ENCODE results near the gene MAPT. TPM values are rescaled to one million over a fixed set of nuclear protein-coding genes. Genes with fewer than 3 reads are reported as not detected.
A peak's percentile ranks its signal among the peaks of the same experiment; 100 is the strongest.

Gene MAPT
- total RNA-seq, 4 donors from 2014 or later, result 70.3 to 120 (median 82.8) TPM

DNA sequence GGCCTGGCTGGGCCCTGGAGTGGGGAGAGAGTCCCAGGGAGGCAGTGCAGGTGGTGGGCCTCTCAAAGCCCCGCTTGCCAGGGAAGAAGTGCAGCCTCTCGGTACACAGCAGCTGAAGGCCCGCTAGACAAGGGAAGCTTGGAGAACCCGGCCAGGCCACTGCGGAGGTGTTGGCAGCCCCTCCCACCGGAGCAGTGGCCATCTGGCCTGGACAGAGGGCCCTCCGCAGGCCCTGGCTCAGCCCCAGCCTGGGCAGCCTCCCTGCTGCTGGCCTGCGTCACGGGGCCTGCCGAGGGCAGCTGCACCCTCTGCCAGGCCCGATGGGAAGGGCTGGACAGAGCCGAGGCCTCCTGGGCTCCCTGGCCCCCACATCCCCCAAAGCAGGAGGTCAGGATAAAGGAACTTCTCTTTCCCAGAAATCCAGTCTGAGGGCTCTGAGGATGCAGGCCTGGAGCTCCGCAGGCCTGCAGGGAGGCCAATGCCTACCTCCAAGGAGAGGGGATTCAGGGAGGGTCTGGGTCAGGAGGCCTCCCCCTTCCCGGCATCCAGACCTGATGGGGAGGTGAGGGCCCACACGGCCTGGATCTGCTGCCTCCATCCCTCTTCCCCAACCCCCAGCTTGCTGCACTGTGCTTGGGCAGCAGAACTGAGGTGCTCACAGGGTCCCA is 45.4 kb upstream of the MAPT start:
- in situ Hi-C loops (cut with MboI; ENCODE audit: low sequenced_read_pairs in 4 of 4), result loop anchor here in 1 of 4 donors (25.0 kb wide), 1 partner anchor 637 kb away; the partner anchor contains the start of gene FMNL1
- ATAC-seq (peak; percentile 62 to 86), DNase-seq (peak; percentile 20 to 67)
- Histone ChIP-seq H3K27ac (peak overlapping the region in 3 of 4 donors; percentile 19 to 38 (median 25)), H3K36me3 (no peaks in the 10 kb centered on the region), H3K9me3 (no peaks in the 10 kb centered on the region), H3K4me3 (no peak overlapping the region), H3K27me3 (no peaks in the 10 kb centered on the region), H3K4me1 (peaks cover 0 to 4% of the 10 kb centered on the region in 2 donors)
- intact Hi-C loops (cut with DNase I; ENCODE audit: low total_unique reads), result no loop called here
- TF ChIP-seq, protein P1, sequence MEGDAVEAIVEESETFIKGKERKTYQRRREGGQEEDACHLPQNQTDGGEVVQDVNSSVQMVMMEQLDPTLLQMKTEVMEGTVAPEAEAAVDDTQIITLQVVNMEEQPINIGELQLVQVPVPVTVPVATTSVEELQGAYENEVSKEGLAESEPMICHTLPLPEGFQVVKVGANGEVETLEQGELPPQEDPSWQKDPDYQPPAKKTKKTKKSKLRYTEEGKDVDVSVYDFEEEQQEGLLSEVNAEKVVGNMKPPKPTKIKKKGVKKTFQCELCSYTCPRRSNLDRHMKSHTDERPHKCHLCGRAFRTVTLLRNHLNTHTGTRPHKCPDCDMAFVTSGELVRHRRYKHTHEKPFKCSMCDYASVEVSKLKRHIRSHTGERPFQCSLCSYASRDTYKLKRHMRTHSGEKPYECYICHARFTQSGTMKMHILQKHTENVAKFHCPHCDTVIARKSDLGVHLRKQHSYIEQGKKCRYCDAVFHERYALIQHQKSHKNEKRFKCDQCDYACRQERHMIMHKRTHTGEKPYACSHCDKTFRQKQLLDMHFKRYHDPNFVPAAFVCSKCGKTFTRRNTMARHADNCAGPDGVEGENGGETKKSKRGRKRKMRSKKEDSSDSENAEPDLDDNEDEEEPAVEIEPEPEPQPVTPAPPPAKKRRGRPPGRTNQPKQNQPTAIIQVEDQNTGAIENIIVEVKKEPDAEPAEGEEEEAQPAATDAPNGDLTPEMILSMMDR (IDR thresholded peaks at IDR 0.05 in 4 of 5, conservative IDR thresholded peaks at IDR 0.05 in 1 of 5), result no peak
- TF ChIP-seq POLR2A (IDR thresholded peaks at IDR 0.05), result no peak

DNA sequence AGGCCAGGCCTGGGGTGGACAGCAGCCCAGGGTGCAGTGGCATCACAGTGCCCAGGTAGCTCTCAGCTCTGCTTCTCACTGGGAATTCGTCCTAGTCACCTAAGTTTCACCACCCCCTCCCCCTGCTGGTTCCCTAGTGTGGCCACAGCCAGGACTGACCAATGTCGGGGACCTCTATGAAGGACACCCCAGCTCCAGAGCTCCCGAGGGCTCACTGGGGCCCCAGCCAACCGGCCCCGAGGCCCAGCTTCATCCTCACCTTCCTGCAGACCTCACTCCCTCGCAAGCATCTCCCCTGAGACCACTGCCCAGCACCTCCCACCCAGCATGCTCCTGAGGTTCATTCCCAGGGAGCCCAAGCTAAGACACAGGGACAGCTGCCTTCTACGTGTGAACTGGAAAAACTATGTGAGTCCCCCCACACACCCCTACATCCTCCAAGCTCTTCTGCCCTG is 44.8 kb upstream of the MAPT start:
- intact Hi-C loops (cut with DNase I; ENCODE audit: low total_unique reads), result no loop called here
- H3K36me3 ChIP-seq, result no peaks in the 10 kb centered on the region
- ATAC-seq (no peak), DNase-seq (no peak)
- TF ChIP-seq, protein P1 (IDR thresholded peaks at IDR 0.05 in 4 of 5, conservative IDR thresholded peaks at IDR 0.05 in 1 of 5), result no peak
- no peak for TF ChIP-seq POLR2A (IDR thresholded peaks at IDR 0.05)
- in situ Hi-C loops (cut with MboI; ENCODE audit: low sequenced_read_pairs in 4 of 4), result loop anchor here in 1 of 4 donors (25.0 kb wide), 1 partner anchor 637 kb away; the partner anchor contains the start of gene FMNL1
- H3K9me3 ChIP-seq, result no peaks in the 10 kb centered on the region
- H3K27ac ChIP-seq, result no peak overlapping the region
- H3K4me3 ChIP-seq, result no peak overlapping the region
- H3K4me1 ChIP-seq, result peaks cover 0 to 4% of the 10 kb centered on the region in 2 donors
- no peaks in the 10 kb centered on the region for H3K27me3 ChIP-seq

DNA sequence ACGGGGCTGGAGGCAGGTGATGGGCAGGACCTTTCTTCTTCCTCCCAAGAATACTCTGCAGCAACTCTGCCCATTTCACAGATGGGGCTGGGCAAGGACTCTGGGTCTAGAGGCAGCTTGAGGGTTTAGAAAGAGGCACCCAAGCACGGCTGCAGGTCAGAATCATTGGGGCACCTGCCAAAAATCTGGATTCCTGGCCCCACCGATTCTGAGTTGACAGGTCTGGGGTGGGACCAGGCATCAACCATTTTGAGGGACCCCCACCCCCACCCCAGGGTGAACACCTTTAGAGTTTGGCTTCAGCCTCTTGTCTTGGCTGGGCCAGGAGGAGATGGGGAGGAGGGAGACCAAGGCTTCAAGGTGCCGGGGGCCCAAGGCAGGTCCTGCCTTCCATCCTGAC is 44.3 kb upstream of the MAPT start:
- in situ Hi-C loops (cut with MboI; ENCODE audit: low sequenced_read_pairs in 4 of 4), result no loop called here
- TF ChIP-seq POLR2A (IDR thresholded peaks at IDR 0.05), result no peak
- TF ChIP-seq, protein P1 (IDR thresholded peaks at IDR 0.05 in 4 of 5, conservative IDR thresholded peaks at IDR 0.05 in 1 of 5), result no peak
- ATAC-seq (no peak), DNase-seq (no peak)
- H3K4me3 ChIP-seq, result no peak overlapping the region
- H3K9me3 ChIP-seq, result no peaks in the 10 kb centered on the region
- peaks cover 0 to 4% of the 10 kb centered on the region in 2 donors for H3K4me1 ChIP-seq
- no peaks in the 10 kb centered on the region for H3K36me3 ChIP-seq
- intact Hi-C loops (cut with DNase I; ENCODE audit: low total_unique reads), result no loop called here
- no peaks in the 10 kb centered on the region for H3K27me3 ChIP-seq
- no peak overlapping the region for H3K27ac ChIP-seq

DNA sequence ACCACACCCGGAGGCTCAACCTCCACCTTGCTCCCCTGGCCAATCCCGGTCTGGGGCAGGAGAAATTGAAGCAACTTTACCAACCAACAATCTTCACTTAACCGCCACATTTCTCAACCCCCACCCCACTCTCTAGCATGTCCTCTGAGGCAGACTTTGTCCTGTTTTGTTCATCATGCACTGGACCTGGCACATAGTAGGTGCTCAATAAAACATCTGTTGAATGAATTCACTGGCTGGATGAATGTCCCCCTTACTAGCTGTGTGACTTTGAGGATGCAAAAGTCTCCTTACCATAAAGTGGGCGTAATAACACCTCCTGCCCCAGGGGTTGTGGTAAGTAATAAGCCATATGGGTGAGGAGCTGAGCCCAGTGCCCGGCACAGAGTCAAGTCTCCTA is 43.9 kb upstream of the MAPT start:
- in situ Hi-C loops (cut with MboI; ENCODE audit: low sequenced_read_pairs in 4 of 4) (no loop called here), intact Hi-C loops (cut with DNase I; ENCODE audit: low total_unique reads) (no loop called here)
- no peaks in the 10 kb centered on the region for H3K9me3 ChIP-seq
- H3K4me3 ChIP-seq, result no peak overlapping the region
- peaks cover 0 to 4% of the 10 kb centered on the region in 2 donors for H3K4me1 ChIP-seq
- DNase-seq (no peak), ATAC-seq (no peak)
- TF ChIP-seq, protein P1 (IDR thresholded peaks at IDR 0.05 in 4 of 5, conservative IDR thresholded peaks at IDR 0.05 in 1 of 5), result no peak
- TF ChIP-seq POLR2A (IDR thresholded peaks at IDR 0.05), result no peak
- H3K27ac ChIP-seq, result no peak overlapping the region
- no peaks in the 10 kb centered on the region for H3K36me3 ChIP-seq
- no peaks in the 10 kb centered on the region for H3K27me3 ChIP-seq
